SK-N-MC (cell line): ENCODE measurements around the gene SPRY2.

Experiments used
- EZH2 ChIP-seq: fragments of 200-600 bp; sonication (generic); IDR thresholded peaks from one replicate; pipeline ENCODE4 v1.6.1; 2017; ENCODE audit warnings: antibody characterized with exemption
- FOXP2 ChIP-seq: optimal IDR thresholded peaks from 2 replicates; pipeline ENCODE3; 2011; ENCODE audit warnings: mild to moderate bottlenecking, moderate library complexity; ENCODE audit not compliant: insufficient read depth; ENCODE audit errors: extremely low read length, control extremely low read depth

GRCh38 chr13:80329250-80329649 is 11.7 kb downstream of the SPRY2 start:
- no peak for TF ChIP-seq EZH2
- TF ChIP-seq FOXP2 = no peak
